Neural crest cell (in vitro differentiated cells): ENCODE data around the gene MMGT1. TPM values are rescaled to one million over a fixed set of nuclear protein-coding genes. Genes with fewer than 3 reads are reported as not detected.
A peak's percentile ranks its signal among the peaks of the same experiment; 100 is the strongest.

Experiments
- DNase-seq: peaks from one replicate; pipeline ENCODE4 v3.0.0; 2021; ENCODE audit warnings: low read depth, mixed read lengths, low spot score
- H3K27ac Mint-ChIP-seq: one replicate; pipeline ENCODE4 v1.8.0; 2021; ENCODE audit warnings: mild to moderate bottlenecking, mixed read lengths; ENCODE audit not compliant: unreplicated experiment
- H3K27me3 Mint-ChIP-seq: 2 replicates; pipeline ENCODE4 v1.8.0; 2021; ENCODE audit warnings: low read depth, mild to moderate bottlenecking, mixed read lengths
- H3K36me3 Mint-ChIP-seq: 2 replicates; pipeline ENCODE4 v1.8.0; 2021; ENCODE audit warnings: low read depth, mild to moderate bottlenecking, mixed read lengths
- H3K4me1 Mint-ChIP-seq: 2 replicates; pipeline ENCODE4 v1.8.0; 2021; ENCODE audit warnings: mixed read lengths
- H3K4me3 Mint-ChIP-seq: one replicate; pipeline ENCODE4 v1.8.0; 2021; ENCODE audit warnings: mild to moderate bottlenecking, mixed read lengths
- H3K9me3 Mint-ChIP-seq: 2 replicates; pipeline ENCODE4 v1.8.0; 2021; ENCODE audit warnings: mixed read lengths
- CTCF ChIP-seq: fragments of 200-600 bp; sonication (generic); conservative IDR thresholded peaks from 2 replicates; pipeline ENCODE4 v1.5.0; 2021; ENCODE audit warnings: antibody characterized with exemption, mild to moderate bottlenecking
- long read RNA-seq: library from polyadenylated mRNA; unstranded; transcript quantifications from one replicate; pipeline ENCODE4 v2.0.0, GENCODE V29; 2020
- total RNA-seq: library from RNA; stranded (reverse); gene quantifications from 2 replicates; pipeline ENCODE4 v1.2.1, GENCODE V29; 2021

MMGT1 gene
- total RNA-seq, result 19.3 and 21.0 TPM in 2 replicates
- long read RNA-seq, transcript MMGT1-201 (4 exons, 3,738 nt), result major isoform, 7 of 10 reads
- long read RNA-seq, partial matches to known transcripts, result 0 of 10 reads
- long read RNA-seq, other reads (novel, unspliced or antisense), result 3 of 10 reads

GRCh38 chrX:135973548-135974278 is at the start of gene MMGT1:
TSS of gene MMGT1 (minus strand) at chrX:135973988. CDS start at chrX:135973675, 313 bp downstream.
- Mint-ChIP-seq H3K27me3 (no peaks in the 10 kb centered on the region), H3K27ac (peak within 1 kb of the TSS; percentile 100), H3K4me1 (peaks cover 19% of the 10 kb centered on the region), H3K9me3 (peaks cover 2% of the 10 kb centered on the region), H3K4me3 (peak within 1 kb of the TSS; percentile 99), H3K36me3 (no peaks in the 10 kb centered on the region)
- DNase-seq, result peak; percentile 61
- TF ChIP-seq CTCF, result peak; percentile 9

GRCh38 chrX:136021903-136022302 is 48.1 kb upstream of the MMGT1 start:
- no peak overlapping the region for H3K4me3 Mint-ChIP-seq
- peaks cover 6% of the 10 kb centered on the region for H3K4me1 Mint-ChIP-seq
- peaks cover 22% of the 10 kb centered on the region for H3K36me3 Mint-ChIP-seq
- no peak for DNase-seq
- no peak for TF ChIP-seq CTCF
- H3K27ac Mint-ChIP-seq, result no peak overlapping the region
- H3K27me3 Mint-ChIP-seq, result no peaks in the 10 kb centered on the region
- H3K9me3 Mint-ChIP-seq, result peaks cover 5% of the 10 kb centered on the region

GRCh38 chrX:136021160-136021559 is 47.4 kb upstream of the MMGT1 start:
- Mint-ChIP-seq H3K36me3 (peaks cover 22% of the 10 kb centered on the region), H3K9me3 (peaks cover 5% of the 10 kb centered on the region), H3K27me3 (no peaks in the 10 kb centered on the region), H3K4me3 (no peak overlapping the region), H3K4me1 (peaks cover 6% of the 10 kb centered on the region), H3K27ac (no peak overlapping the region)
- no peak for DNase-seq
- TF ChIP-seq CTCF, result no peak

DNA sequence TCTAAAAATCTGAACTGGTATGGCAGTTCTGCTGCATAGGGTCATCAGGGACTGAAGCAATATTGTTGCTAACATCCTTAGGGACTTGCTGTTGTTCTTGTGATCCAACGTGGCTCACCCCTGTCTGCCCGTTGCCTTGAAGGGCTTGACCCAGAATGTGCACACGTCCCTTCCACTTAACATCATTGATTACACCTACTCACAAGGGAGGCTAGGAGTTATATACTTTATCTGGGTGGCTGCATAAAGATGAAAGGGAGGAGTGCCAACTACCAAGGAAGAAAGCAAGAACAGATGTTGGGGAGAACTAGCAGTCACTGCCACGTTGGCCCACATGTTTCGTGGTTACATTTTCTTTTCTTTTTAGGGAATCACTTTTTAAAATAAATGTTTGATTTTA is 45.4 kb upstream of the MMGT1 start:
- H3K9me3 Mint-ChIP-seq, result peaks cover 5% of the 10 kb centered on the region
- peak overlapping the region; percentile 37 for H3K27ac Mint-ChIP-seq
- H3K4me3 Mint-ChIP-seq, result no peak overlapping the region
- DNase-seq, result no peak
- no peak for TF ChIP-seq CTCF
- H3K4me1 Mint-ChIP-seq, result no peaks in the 10 kb centered on the region
- H3K27me3 Mint-ChIP-seq, result no peaks in the 10 kb centered on the region
- peaks cover 22% of the 10 kb centered on the region for H3K36me3 Mint-ChIP-seq

- TF ChIP-seq CTCF, result no peak
- no peaks in the 10 kb centered on the region for H3K4me1 Mint-ChIP-seq
- peaks cover 22% of the 10 kb centered on the region for H3K36me3 Mint-ChIP-seq
- H3K4me3 Mint-ChIP-seq, result no peak overlapping the region
- no peaks in the 10 kb centered on the region for H3K27me3 Mint-ChIP-seq
- DNase-seq, result no peak
- peaks cover 5% of the 10 kb centered on the region for H3K9me3 Mint-ChIP-seq
- no peak overlapping the region for H3K27ac Mint-ChIP-seq
Observed at GRCh38 chrX:136016881-136017280, 43.1 kb upstream of the MMGT1 start.
